Thymus (tissue), 11 donors: Measurements from ENCODE around the gene HEATR5A. TPM values are rescaled to one million over a fixed set of nuclear protein-coding genes. Genes with fewer than 3 reads are reported as not detected.
A peak's percentile ranks its signal among the peaks of the same experiment; 100 is the strongest.

Experiments
- DNase-seq, 9 donors: peaks; one replicate each; pipeline ENCODE4 v3.0.0-alpha.2; 2013; ENCODE audit warnings: low spot score in 9 of 9, low read depth in 6 of 9, missing footprints in 1 of 9
- H3K27ac ChIP-seq, 2 donors: one replicate each; pipeline ENCODE4 v1.5.1; 2013; ENCODE audit warnings: control low read depth in 1 of 2, low read depth in 1 of 2, low read length in 1 of 2, mild to moderate bottlenecking in 1 of 2, moderate library complexity in 1 of 2
- H3K27me3 ChIP-seq, 2 donors: one replicate each; pipeline ENCODE4 v1.5.1; 2013; ENCODE audit warnings: low read length in 1 of 2; ENCODE audit not compliant: control insufficient read depth in 2 of 2, insufficient read depth in 1 of 2
- H3K36me3 ChIP-seq, 2 donors: one replicate each; pipeline ENCODE4 v1.5.1; 2013; ENCODE audit warnings: low read length in 1 of 2, mild to moderate bottlenecking in 1 of 2, moderate library complexity in 1 of 2; ENCODE audit not compliant: control insufficient read depth in 2 of 2, insufficient read depth in 2 of 2
- H3K4me1 ChIP-seq, 2 donors: one replicate each; pipeline ENCODE4 v1.5.1; 2013; ENCODE audit warnings: low read length in 2 of 2; ENCODE audit not compliant: control insufficient read depth in 2 of 2, insufficient read depth in 2 of 2
- H3K4me3 ChIP-seq, 2 donors: one replicate each; pipeline ENCODE4 v1.5.1; 2013; ENCODE audit warnings: low read length in 2 of 2, control low read depth in 1 of 2, mild to moderate bottlenecking in 1 of 2
- H3K9me3 ChIP-seq, 2 donors: one replicate each; pipeline ENCODE4 v1.5.1; 2013; ENCODE audit warnings: low read length in 1 of 2, mild to moderate bottlenecking in 1 of 2; ENCODE audit not compliant: control insufficient read depth in 2 of 2, insufficient read depth in 1 of 2
- WGBS: extraction: QIAGEN DNeasy Blood & Tissue Kit; methylation state at CpG from one replicate; pipeline ENCODE4 v1.1.7; 2013; 5-methylcytosine and 5-hydroxymethylcytosine counted together
- polyA plus RNA-seq: library from polyadenylated mRNA; stranded (reverse); fragments of 200-250 nt; gene quantifications from one replicate; pipeline ENCODE4 v1.2.3, GENCODE V29; 2013
- total RNA-seq: library from RNA; stranded (reverse); fragments of 120-200 nt; gene quantifications from one replicate; pipeline ENCODE4 v1.2.4, GENCODE V29; 2013
- donor health status: healthy.

HEATR5A gene
- total and polyA plus RNA-seq, 2 donors = 7.5 to 10.9 TPM

GRCh38 chr14:31430634-31431264 lies 10.4 kb upstream of the HEATR5A start:
- WGBS = 99% methylated on average over 11 of the region's 11 CpGs
- Histone ChIP-seq H3K36me3 (no peaks in the 10 kb centered on the region), H3K27ac (no peak overlapping the region), H3K9me3 (no peaks in the 10 kb centered on the region), H3K4me3 (no peak overlapping the region), H3K4me1 (no peaks in the 10 kb centered on the region), H3K27me3 (no peaks in the 10 kb centered on the region)
- DNase-seq = no peak

GRCh38 chr14:31429791-31430190 lies 9.4 kb upstream of the HEATR5A start:
- no peaks in the 10 kb centered on the region for H3K36me3 ChIP-seq
- no peak for DNase-seq
- no peak overlapping the region for H3K4me3 ChIP-seq
- H3K27ac ChIP-seq = no peak overlapping the region
- H3K9me3 ChIP-seq = no peaks in the 10 kb centered on the region
- 99% methylated on average over 1 of the region's 1 CpG for WGBS
- no peaks in the 10 kb centered on the region for H3K27me3 ChIP-seq
- no peaks in the 10 kb centered on the region for H3K4me1 ChIP-seq

GRCh38 chr14:31428011-31428410 lies 7.7 kb upstream of the HEATR5A start:
- Histone ChIP-seq H3K4me1 (no peaks in the 10 kb centered on the region), H3K9me3 (no peaks in the 10 kb centered on the region), H3K27ac (no peak overlapping the region), H3K36me3 (no peaks in the 10 kb centered on the region), H3K4me3 (no peak overlapping the region), H3K27me3 (no peaks in the 10 kb centered on the region)
- 100% methylated on average over 1 of the region's 1 CpG for WGBS
- DNase-seq = no peak

- no peaks in the 10 kb centered on the region for H3K36me3 ChIP-seq
- no peak for DNase-seq
- WGBS = 98% methylated on average over 2 of the region's 2 CpGs
- no peaks in the 10 kb centered on the region for H3K4me1 ChIP-seq
- H3K27ac ChIP-seq = no peak overlapping the region
- H3K9me3 ChIP-seq = no peaks in the 10 kb centered on the region
- H3K27me3 ChIP-seq = no peaks in the 10 kb centered on the region
- no peak overlapping the region for H3K4me3 ChIP-seq
These were observed 6.3 kb upstream of the HEATR5A start for GRCh38 chr14:31426663-31427062.

GRCh38 chr14:31425905-31426304 lies 5.6 kb upstream of the HEATR5A start:
- Histone ChIP-seq H3K4me1 (peaks cover 0 to 2% of the 10 kb centered on the region in 2 donors), H3K4me3 (no peak overlapping the region), H3K27me3 (no peaks in the 10 kb centered on the region), H3K27ac (no peak overlapping the region), H3K36me3 (no peaks in the 10 kb centered on the region), H3K9me3 (no peaks in the 10 kb centered on the region)
- no peak for DNase-seq

- Histone ChIP-seq H3K9me3 (no peaks in the 10 kb centered on the region), H3K27me3 (peaks cover 0 to 8% of the 10 kb centered on the region in 2 donors), H3K4me3 (no peak overlapping the region), H3K27ac (no peak overlapping the region), H3K36me3 (no peaks in the 10 kb centered on the region), H3K4me1 (peaks cover 5 to 7% of the 10 kb centered on the region in 2 donors)
- DNase-seq = no peak
- 96% methylated on average over 5 of the region's 5 CpGs for WGBS
These were observed 850 bp upstream of the HEATR5A start for GRCh38 chr14:31421200-31421599.

GRCh38 chr14:31419967-31420318 lies 407 bp downstream of the HEATR5A start:
- Histone ChIP-seq H3K4me1 (peaks cover 5 to 7% of the 10 kb centered on the region in 2 donors), H3K36me3 (no peaks in the 10 kb centered on the region), H3K4me3 (peak overlapping the region; percentile 58 to 92), H3K27me3 (peaks cover 0 to 8% of the 10 kb centered on the region in 2 donors), H3K27ac (peak overlapping the region; percentile 19 to 46), H3K9me3 (no peaks in the 10 kb centered on the region)
- DNase-seq = no peak
- under 1% methylated on average over 33 of the region's 33 CpGs for WGBS

GRCh38 chr14:31419179-31419966 lies 977 bp downstream of the HEATR5A start:
- DNase-seq = peak in 2 of 9 donors; percentile 2 to 19
- WGBS = 28% methylated on average over 9 of the region's 9 CpGs
- H3K4me1 ChIP-seq = peaks cover 5 to 7% of the 10 kb centered on the region in 2 donors
- H3K36me3 ChIP-seq = no peaks in the 10 kb centered on the region
- no peaks in the 10 kb centered on the region for H3K9me3 ChIP-seq
- H3K27me3 ChIP-seq = peaks cover 0 to 8% of the 10 kb centered on the region in 2 donors
- no peak overlapping the region for H3K27ac ChIP-seq
- peak overlapping the region; percentile 58 to 92 for H3K4me3 ChIP-seq

GRCh38 chr14:31418440-31418839 lies 1.9 kb downstream of the HEATR5A start:
- H3K9me3 ChIP-seq = no peaks in the 10 kb centered on the region
- H3K4me3 ChIP-seq = no peak overlapping the region
- peaks cover 5 to 7% of the 10 kb centered on the region in 2 donors for H3K4me1 ChIP-seq
- DNase-seq = no peak
- H3K36me3 ChIP-seq = no peaks in the 10 kb centered on the region
- peaks cover 0 to 8% of the 10 kb centered on the region in 2 donors for H3K27me3 ChIP-seq
- H3K27ac ChIP-seq = no peak overlapping the region
- WGBS = 91% methylated on average over 1 of the region's 1 CpG
